Astrocyte (in vitro differentiated cells and primary cell): ENCODE measurements around the gene HSD11B2.

Experiments used
- CTCF ChIP-seq: IDR thresholded peaks from 2 replicates; pipeline ENCODE4 v1.5.1; 2011; ENCODE audit warnings: low read depth, mild to moderate bottlenecking, inconsistent platforms, low read length, moderate library complexity; ENCODE audit not compliant: insufficient read depth
- EZH2 ChIP-seq: IDR thresholded peaks from 2 replicates; pipeline ENCODE4 v1.6.1; 2012; ENCODE audit warnings: mild to moderate bottlenecking, low read length, inconsistent platforms; ENCODE audit not compliant: insufficient read depth

DNA sequence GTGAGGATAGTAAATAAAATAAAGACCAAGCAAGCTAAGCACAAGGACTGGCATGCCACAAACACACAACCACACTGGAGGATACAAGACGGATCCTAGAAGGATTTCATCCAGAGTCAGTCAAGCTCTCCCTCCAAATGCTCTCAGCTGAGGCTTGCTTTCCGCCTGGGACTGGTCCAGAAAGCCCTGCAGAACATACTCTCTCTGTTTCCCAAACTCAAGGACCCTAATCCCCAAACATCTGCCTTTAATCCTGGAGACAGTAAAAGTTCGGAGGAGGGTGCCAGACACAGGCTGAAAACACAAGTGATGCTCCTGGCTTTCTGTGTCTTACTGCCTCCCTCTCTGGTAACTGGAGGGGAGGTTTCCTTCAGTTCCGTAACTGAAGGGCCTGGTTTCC is 5.3 kb upstream of the HSD11B2 start:
- no peak for TF ChIP-seq CTCF
- no peak for TF ChIP-seq EZH2
